ENCODE data around the gene MCCC1.

The MCCC1 gene

DNA sequence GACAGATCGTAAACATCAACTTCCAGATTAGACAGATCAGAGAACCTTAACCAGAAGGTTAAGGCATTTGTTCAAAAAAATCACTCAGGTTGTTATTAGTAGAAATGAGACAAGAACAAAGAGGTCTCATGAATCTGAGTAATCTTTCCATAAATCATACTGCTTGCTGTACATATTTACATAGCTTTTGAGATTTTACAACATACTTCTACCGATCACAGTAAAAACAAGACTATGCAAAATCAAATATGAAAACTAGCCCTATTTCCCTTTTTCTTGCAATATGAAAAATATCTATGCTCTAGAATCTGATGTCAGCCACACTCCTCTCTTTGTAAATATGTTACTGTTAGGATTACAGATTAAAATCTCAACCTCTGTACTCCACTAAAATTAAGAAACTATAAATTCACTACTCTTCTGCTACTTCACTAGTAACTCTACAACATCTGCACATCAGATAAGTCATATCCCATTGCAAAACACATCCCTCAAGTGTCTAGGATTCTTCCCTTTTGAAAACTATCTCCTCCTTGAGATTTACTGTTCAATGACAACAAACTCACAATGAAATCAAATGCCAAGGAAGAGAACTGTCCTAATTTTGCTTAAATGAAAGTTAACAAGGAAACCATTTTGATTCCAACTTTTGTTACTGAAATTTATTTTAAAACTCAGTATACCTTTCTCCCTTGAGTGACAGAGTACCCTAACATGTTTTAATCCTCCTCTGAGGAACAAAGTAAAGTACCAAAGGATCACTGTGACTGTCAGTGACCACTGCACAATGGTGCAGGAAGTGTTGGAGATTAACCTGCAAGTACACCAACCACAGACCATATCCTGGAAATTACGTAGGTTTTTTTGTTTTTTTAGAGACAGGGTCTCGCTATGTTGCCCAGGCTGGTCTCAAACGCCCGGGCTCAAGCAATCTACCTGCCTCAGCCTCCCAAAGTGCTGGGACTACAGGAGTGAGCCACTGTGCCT lies 131.8 kb downstream of the MCCC1 start:
- Histone ChIP-seq H3K36me3 (no peaks in the 10 kb centered on the region), H3K4me3 (ENCODE audit: low read depth, low read length) (no peak overlapping the region), H3K4me1 (no peaks in the 10 kb centered on the region), H3K27me3 (no peaks in the 10 kb centered on the region), H3K9me3 (no peaks in the 10 kb centered on the region)
- TF ChIP-seq, protein P1, sequence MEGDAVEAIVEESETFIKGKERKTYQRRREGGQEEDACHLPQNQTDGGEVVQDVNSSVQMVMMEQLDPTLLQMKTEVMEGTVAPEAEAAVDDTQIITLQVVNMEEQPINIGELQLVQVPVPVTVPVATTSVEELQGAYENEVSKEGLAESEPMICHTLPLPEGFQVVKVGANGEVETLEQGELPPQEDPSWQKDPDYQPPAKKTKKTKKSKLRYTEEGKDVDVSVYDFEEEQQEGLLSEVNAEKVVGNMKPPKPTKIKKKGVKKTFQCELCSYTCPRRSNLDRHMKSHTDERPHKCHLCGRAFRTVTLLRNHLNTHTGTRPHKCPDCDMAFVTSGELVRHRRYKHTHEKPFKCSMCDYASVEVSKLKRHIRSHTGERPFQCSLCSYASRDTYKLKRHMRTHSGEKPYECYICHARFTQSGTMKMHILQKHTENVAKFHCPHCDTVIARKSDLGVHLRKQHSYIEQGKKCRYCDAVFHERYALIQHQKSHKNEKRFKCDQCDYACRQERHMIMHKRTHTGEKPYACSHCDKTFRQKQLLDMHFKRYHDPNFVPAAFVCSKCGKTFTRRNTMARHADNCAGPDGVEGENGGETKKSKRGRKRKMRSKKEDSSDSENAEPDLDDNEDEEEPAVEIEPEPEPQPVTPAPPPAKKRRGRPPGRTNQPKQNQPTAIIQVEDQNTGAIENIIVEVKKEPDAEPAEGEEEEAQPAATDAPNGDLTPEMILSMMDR (IDR thresholded peaks at IDR 0.05; ENCODE audit: low read depth, low read length) = no peak
- DNase-seq = no peak

DNA sequence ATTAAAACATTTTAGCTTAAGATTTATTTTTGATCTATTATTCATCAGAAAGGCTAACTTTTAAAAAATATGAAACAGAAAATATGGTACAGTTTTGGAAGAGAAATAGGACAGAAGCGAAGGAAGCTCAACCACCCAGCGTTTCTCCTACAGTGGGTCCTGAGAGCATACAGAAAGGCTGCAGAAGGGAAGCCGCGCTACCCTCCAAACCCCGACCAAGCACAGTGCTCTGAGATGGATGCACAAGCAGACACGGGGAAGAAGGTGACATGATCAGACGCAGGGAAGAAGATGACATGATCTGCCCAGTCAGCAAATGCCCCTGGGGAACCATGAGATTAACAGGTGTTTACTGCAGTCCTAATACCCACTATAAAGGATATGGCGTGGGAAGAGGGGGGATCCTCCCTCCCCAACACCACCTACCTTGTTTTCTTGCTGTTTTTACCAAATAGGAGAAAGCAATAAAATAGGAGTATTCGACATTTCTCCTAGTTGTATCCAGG lies 133.4 kb downstream of the MCCC1 start:
- Histone ChIP-seq H3K27me3 (no peaks in the 10 kb centered on the region), H3K36me3 (no peaks in the 10 kb centered on the region; the same call in 1 of the 2 replicates), H3K4me1 (no peaks in the 10 kb centered on the region), H3K9me3 (no peaks in the 10 kb centered on the region), H3K4me3 (ENCODE audit: low read depth, low read length) (no peak overlapping the region)
- TF ChIP-seq, protein P1 (IDR thresholded peaks at IDR 0.05; ENCODE audit: low read depth, low read length) = no peak
- no peak for DNase-seq
